HG03064 (cell line): Measurements from ENCODE around the gene KLHDC7A.

Experiments used
- ATAC-seq: cut with Tn5 transposase; IDR thresholded peaks from one replicate; pipeline ENCODE4 v1.9.1; 2021; ENCODE audit warnings: low read depth; ENCODE audit not compliant: unreplicated experiment

Gene KLHDC7A

DNA sequence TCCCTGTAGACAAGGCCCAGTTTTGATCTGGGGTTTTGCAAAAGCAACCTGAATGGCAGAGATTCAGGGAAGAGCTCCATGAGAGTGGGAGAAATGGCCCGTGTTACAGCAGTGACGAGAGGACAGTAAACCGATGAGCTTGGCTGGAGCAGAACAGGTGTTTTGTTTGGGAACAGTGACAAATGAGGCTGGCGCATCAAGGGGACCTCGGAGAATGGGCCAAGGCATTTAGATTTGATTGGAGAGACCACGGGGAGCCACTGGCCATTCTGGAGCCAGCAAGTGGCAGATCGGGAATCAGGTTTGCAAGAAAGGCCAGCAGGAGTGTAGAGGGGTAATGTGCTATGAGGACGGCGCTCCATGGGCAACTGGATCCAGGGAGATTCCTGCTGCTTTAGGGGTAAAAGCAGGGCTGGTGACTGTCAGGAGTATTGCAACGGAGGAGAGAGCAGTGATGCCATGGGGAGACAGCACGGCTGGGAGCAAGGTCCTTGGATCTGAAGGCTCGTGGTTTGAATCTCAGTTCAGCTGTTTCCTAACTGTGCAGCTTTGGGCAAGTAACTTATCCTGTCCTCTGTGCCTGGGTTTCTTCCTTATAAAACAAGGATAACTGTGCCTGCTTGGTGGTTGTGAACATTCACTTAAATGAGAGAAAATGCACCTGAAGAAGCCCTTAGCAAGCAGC lies 9.9 kb upstream of the KLHDC7A start:
- ATAC-seq = no peak

- ATAC-seq = no peak
Measured at GRCh38 chr1:18473195-18473815, 7.4 kb upstream of the KLHDC7A start.

DNA sequence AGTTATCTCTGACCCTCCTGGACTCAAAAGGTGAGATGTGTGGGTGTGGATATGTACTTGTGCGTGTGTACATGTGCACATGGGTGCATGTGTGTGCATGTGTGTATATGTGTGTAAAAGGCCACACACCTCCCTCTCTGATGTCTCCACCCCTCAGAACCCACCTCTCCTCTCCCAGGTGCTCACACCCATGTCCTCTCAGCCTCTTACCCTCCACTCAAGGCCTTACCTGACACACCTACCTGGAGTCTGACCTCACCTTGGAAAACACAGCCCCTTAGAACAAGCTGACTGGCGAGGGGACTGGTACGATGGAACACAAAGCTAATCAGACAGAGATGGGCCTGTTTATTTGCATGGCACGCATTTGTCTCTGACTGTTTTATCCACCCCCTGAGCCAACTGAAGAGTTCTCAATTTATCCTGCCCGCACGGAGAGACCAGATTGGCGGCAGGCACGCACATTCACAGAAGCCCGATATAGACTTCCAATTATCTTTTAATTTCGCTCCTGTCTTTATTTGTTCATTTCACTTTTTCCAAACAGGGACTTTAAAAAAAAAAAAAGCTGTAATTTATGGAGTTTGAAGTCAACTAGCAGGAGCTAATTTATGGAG lies 6.1 kb upstream of the KLHDC7A start:
- ATAC-seq = no peak

GRCh38 chr1:18475234-18475905 lies 5.4 kb upstream of the KLHDC7A start:
- no peak for ATAC-seq

GRCh38 chr1:18479454-18479853 lies 1.3 kb upstream of the KLHDC7A start:
- ATAC-seq = no peak

DNA sequence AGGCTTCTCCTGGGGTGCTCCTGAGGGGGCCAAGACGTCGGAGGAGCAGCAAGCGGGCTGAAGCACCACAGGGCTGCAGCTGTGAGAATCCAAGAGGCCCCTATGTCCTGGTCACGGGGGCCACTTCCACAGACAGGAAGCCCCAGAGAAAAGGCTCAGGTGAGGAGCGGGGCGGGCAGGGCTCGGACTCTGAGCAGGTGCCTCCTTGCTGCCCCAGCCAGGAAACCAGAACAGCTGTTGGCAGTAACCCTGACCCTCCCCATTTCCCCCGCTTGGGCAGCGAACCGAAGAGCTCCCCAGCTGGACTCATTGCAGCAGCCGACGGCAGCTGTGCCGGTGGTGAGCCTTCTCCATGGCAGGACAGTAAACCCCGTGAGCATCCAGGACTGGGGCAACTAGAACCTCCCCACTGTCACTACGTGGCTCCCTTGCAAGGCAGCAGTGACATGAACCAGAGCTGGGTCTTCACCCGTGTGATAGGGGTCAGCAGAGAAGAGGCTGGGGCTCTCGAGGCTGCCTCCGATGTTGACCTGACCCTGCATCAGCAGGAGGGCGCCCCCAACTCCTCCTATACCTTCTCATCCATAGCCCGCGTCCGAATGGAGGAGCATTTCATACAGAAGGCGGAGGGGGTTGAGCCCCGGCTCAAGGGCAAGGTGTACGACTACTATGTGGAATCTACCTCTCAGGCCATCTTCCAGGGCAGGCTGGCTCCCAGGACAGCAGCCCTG lies 625 bp downstream of the KLHDC7A start:
- ATAC-seq = no peak

- ATAC-seq = no peak
Measured at GRCh38 chr1:18481921-18482701, 1.4 kb downstream of the KLHDC7A start.

DNA sequence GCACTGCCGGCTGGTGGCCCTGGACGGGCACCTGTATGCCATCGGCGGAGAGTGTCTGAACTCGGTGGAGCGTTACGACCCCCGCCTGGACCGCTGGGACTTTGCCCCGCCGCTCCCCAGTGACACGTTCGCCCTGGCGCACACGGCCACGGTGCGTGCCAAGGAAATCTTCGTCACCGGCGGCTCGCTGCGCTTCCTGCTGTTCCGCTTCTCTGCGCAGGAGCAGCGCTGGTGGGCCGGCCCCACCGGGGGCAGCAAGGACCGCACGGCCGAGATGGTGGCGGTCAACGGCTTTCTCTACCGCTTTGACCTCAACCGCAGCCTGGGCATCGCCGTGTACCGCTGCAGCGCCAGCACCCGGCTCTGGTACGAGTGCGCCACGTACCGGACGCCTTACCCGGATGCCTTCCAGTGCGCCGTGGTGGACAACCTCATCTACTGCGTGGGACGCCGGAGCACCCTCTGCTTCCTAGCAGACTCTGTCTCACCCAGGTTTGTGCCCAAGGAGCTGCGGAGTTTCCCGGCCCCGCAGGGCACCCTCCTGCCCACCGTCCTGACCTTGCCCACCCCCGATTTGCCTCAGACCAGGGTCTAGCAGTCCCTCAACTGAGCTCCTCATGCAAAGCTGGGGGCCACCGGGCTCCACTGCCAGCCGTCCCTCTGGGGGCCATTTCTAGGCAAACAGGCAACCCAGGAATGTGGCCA lies 2.1 kb downstream of the KLHDC7A start:
- no peak for ATAC-seq

DNA sequence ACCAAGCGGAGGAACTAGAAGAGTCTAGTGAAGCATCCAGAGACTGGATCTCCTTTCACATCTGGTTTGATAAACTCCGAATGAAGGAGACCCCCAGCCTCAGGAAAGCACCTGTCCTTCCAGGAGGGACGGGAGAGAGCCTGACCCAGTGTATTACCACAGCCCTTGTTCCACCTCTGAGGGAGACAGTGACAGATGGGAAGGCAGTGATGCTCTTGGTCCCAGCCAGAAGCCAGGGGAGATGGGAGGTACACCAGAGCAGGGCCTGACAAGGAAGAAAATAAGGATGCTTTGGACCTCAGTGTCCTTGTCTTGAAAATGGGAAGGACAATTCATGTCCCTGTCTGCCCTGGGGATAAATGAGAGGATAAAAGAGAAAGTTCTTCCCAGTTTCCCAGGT lies 3.5 kb downstream of the KLHDC7A start:
- no peak for ATAC-seq

DNA sequence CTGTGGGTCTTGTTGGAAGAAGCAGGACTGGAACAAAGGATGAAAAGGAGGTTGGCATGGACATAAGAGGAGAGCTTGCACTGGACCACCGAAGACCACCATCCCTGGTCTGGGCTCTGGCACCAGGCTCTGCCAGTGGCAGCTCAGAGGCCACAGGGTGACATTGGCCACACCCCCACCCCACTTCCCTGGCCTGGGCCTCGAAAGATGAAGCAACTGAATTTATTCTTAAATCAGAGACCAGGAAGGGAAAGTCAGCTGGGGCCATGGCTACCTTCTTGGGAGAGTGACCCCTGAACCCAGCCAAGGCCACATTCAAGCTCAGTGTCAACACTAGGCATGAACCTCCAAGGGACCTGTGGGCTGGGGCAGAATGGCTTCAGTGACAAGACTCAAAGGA lies 4.0 kb downstream of the KLHDC7A start:
- no peak for ATAC-seq

DNA sequence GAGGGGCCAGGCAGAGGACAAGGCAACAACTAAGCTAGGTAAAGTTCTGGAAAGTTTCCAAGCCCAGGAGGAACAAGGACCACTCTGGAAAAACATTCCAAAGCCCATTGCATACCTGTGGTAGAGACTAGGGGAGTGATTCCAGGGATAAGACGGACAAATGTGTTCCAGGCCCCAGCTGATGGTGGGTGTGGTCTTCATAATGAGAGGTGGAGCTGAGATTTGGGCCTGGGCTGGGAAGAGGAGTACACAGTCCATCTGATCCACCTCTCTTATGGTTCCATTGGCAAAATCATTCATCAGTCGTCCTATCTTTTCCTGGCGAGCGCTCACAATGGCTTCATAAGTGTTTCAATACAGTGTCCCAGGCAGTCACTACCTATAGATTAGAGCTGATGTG lies 4.5 kb downstream of the KLHDC7A start:
- no peak for ATAC-seq

DNA sequence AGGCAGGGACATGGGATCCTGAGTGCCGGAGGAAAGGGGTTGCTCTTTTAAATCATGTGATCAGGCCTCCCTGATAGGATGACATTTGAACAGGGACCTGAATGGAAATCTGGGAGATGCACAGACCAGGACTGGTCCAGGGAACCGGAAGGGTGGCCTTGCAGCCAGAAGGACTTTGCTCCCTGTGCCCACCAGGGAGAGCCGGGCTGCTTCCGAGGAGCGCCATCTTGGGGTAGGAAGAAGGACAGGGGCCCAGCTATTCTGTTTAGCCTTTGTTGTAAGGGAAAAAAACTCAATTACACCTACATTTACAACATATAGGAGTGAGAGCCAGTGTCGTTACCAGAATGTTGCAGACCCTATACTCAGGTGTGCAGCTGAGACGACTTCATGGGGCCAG lies 5.5 kb downstream of the KLHDC7A start:
- no peak for ATAC-seq

- ATAC-seq = no peak
Measured at GRCh38 chr1:18489417-18490143, 8.8 kb downstream of the KLHDC7A start.

DNA sequence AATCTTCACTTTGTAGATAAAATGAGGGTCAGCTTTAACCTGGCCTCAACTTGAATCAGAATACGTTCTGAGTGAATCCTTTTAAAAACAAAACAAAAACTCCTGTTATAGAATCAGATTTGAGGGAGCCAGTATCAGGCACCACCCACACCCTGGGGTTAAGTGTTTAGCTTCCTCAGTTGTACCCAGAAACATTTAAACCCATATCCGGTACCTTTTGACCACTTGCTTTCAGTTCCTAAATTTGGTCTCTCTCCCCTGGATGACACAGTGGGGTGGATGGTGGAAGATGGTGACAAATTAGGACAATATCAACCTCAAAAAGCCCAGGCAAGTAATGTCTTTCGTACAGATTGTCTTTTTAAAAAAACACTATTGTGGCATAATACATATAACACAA lies 10.4 kb downstream of the KLHDC7A start:
- no peak for ATAC-seq

GRCh38 chr1:18494304-18494703 lies 13.6 kb downstream of the KLHDC7A start:
- ATAC-seq = no peak

- no peak for ATAC-seq
Measured at GRCh38 chr1:18495635-18496034, 14.9 kb downstream of the KLHDC7A start.

GRCh38 chr1:18496056-18496455 lies 15.3 kb downstream of the KLHDC7A start:
- no peak for ATAC-seq

DNA sequence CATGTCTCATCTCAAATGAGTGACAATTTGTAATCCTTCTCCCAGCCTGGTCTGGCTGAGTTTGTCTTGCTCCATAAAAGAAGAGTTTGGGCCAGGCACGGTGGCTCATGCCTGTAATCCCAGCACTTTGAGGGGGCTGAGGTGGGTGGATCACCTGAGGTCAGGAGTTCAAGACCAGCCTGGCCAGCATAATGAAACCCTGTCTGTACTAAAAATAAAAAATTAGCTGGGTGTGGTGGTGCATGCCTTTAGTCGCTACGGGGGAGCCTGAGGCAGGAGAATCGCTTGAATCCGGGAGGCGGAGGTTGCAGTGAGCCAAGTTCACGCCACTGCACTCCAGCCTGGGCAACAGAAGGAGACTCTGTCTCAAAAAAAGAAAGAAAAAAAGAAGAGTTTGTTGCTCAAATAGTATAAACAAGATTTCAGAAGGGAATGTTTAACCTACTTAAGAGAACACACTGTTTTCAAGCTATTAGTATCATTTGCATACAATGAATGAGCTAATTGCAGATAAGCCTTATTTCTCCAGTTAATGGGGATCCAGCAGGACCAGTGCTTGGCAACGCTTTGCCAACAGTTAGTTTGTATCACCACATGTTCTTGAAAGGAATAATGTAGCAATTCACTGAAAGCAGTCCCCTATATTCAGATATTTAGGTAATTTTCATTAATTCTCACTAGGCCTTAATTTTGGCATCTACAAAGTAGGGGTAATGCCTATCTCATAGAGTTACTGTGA lies 15.9 kb downstream of the KLHDC7A start:
- ATAC-seq = no peak
